Neural progenitor cell (in vitro differentiated cells): ENCODE results near the gene SPTBN1. TPM values are rescaled to one million over a fixed set of nuclear protein-coding genes. Genes with fewer than 3 reads are reported as not detected.

Experiments used
- DNase-seq: peaks from one replicate; pipeline ENCODE4 v3.0.0-alpha.2; 2016; ENCODE audit warnings: low spot score
- H2AFZ ChIP-seq: fragments of 200-600 bp; sonication (generic); replicated peaks from 2 replicates; pipeline ENCODE4 v1.6.1; 2016; ENCODE audit warnings: antibody characterized with exemption
- H3F3A ChIP-seq: fragments of 200-600 bp; sonication (generic); 2 replicates; pipeline ENCODE4 v1.6.1; 2016; ENCODE audit warnings: antibody characterized with exemption, low read depth
- H3K27ac ChIP-seq: fragments of 200-600 bp; sonication (generic); 2 replicates; pipeline ENCODE4 v1.5.1; 2016; ENCODE audit warnings: mild to moderate bottlenecking
- H3K27me3 ChIP-seq: fragments of 200-600 bp; sonication (generic); 2 replicates; pipeline ENCODE4 v1.6.1; 2016; ENCODE audit warnings: mild to moderate bottlenecking, moderate library complexity
- H3K36me3 ChIP-seq: fragments of 200-600 bp; sonication (generic); 2 replicates; pipeline ENCODE4 v1.5.1; 2016
- H3K4me1 ChIP-seq: fragments of 200-600 bp; sonication (generic); 2 replicates; pipeline ENCODE4 v1.6.1; 2016; ENCODE audit warnings: mixed run types
- H3K4me2 ChIP-seq: fragments of 200-600 bp; sonication (generic); 2 replicates; pipeline ENCODE4 v1.6.1; 2016
- H3K4me3 ChIP-seq: fragments of 200-600 bp; sonication (generic); 2 replicates; pipeline ENCODE4 v1.5.1; 2016
- H3K79me2 ChIP-seq: fragments of 200-600 bp; sonication (generic); 2 replicates; pipeline ENCODE4 v1.6.1; 2016; ENCODE audit warnings: low read depth
- H3K9ac ChIP-seq: fragments of 200-600 bp; sonication (generic); 2 replicates; pipeline ENCODE4 v1.6.1; 2016
- H3K9me3 ChIP-seq: fragments of 200-600 bp; sonication (generic); 2 replicates; pipeline ENCODE4 v1.5.1; 2016; ENCODE audit warnings: low read depth
- H4K20me1 ChIP-seq: fragments of 200-600 bp; sonication (generic); 2 replicates; pipeline ENCODE4 v1.6.1; 2016; ENCODE audit warnings: low read depth
- H3K27ac Mint-ChIP-seq: 3 replicates; pipeline ENCODE4 v1.8.0; 2021; ENCODE audit warnings: mixed read lengths
- H3K27me3 Mint-ChIP-seq: 2 replicates; pipeline ENCODE4 v1.8.0; 2022; ENCODE audit warnings: low read depth, mild to moderate bottlenecking, inconsistent platforms, moderate library complexity, mixed read lengths; ENCODE audit not compliant: insufficient read depth
- H3K36me3 Mint-ChIP-seq: 3 replicates; pipeline ENCODE4 v1.8.0; 2021; ENCODE audit warnings: mixed read lengths
- H3K4me1 Mint-ChIP-seq: 3 replicates; pipeline ENCODE4 v1.8.0; 2021; ENCODE audit warnings: mixed read lengths
- H3K4me3 Mint-ChIP-seq: 3 replicates; pipeline ENCODE4 v1.8.0; 2021; ENCODE audit warnings: mild to moderate bottlenecking, moderate library complexity, mixed read lengths
- H3K9me3 Mint-ChIP-seq: 3 replicates; pipeline ENCODE4 v1.8.0; 2020; ENCODE audit warnings: mixed read lengths
- CTCF ChIP-seq: fragments of 200-600 bp; sonication (generic); IDR thresholded peaks from 2 replicates; pipeline ENCODE4 v1.5.1; 2017; ENCODE audit warnings: antibody characterized with exemption, mild to moderate bottlenecking
- EZH2 ChIP-seq: fragments of 200-600 bp; sonication (generic); IDR thresholded peaks from 2 replicates; pipeline ENCODE4 v1.6.1; 2017; ENCODE audit warnings: antibody characterized with exemption, mild to moderate bottlenecking, moderate library complexity
- EZH2phosphoT487 ChIP-seq: fragments of 200-600 bp; sonication (generic); IDR thresholded peaks from 2 replicates; pipeline ENCODE4 v1.6.1; 2017; ENCODE audit warnings: antibody characterized with exemption
- total RNA-seq: library from RNA; depleted of rRNA; stranded (reverse); fragments of >200 nt; gene quantifications from 2 replicates; pipeline ENCODE4 v1.2.3, GENCODE V29; 2015; ENCODE audit warnings: low replicate concordance

Gene SPTBN1
- total RNA-seq, 1 donor from 2014 or later: 94.2 TPM

- Histone ChIP-seq H3K36me3 (no peaks in the 10 kb centered on the region), H3K9me3 (no peaks in the 10 kb centered on the region), H3K4me3 (no peak overlapping the region), H3F3A (no peaks in the 10 kb centered on the region), H4K20me1 (peaks cover 92% of the 10 kb centered on the region), H3K27ac (no peak overlapping the region), H3K27me3 (no peaks in the 10 kb centered on the region), H3K4me2 (no peak overlapping the region), H3K4me1 (peaks cover 18% of the 10 kb centered on the region), H3K9ac (no peak overlapping the region), H2AFZ (no peak overlapping the region), H3K79me2 (peaks cover 99% of the 10 kb centered on the region)
- Mint-ChIP-seq H3K36me3 (peaks cover 2% of the 10 kb centered on the region), H3K27ac (no peak overlapping the region), H3K27me3 (no peaks in the 10 kb centered on the region), H3K4me3 (no peak overlapping the region), H3K4me1 (peaks cover 36% of the 10 kb centered on the region), H3K9me3 (no peaks in the 10 kb centered on the region)
- no peak for TF ChIP-seq EZH2
- TF ChIP-seq CTCF: no peak
- no peak for TF ChIP-seq EZH2phosphoT487
- DNase-seq: no peak
Measured at GRCh38 chr2:54582987-54583386, 126.9 kb downstream of the SPTBN1 start.

- peaks cover 25% of the 10 kb centered on the region for H3K4me1 Mint-ChIP-seq
- no peaks in the 10 kb centered on the region for H3F3A ChIP-seq
- peaks cover 81% of the 10 kb centered on the region for H4K20me1 ChIP-seq
- H3K4me1 ChIP-seq: peaks cover 10% of the 10 kb centered on the region
- H3K27ac ChIP-seq: no peak overlapping the region
- H3K27ac Mint-ChIP-seq: no peak overlapping the region
- no peaks in the 10 kb centered on the region for H3K27me3 Mint-ChIP-seq
- no peak overlapping the region for H3K4me3 ChIP-seq
- H3K4me3 Mint-ChIP-seq: no peak overlapping the region
- TF ChIP-seq CTCF (no peak), EZH2phosphoT487 (no peak), EZH2 (no peak)
- no peak overlapping the region for H3K4me2 ChIP-seq
- H3K9me3 Mint-ChIP-seq: no peaks in the 10 kb centered on the region
- H3K79me2 ChIP-seq: peaks cover 96% of the 10 kb centered on the region
- H3K36me3 Mint-ChIP-seq: peaks cover 2% of the 10 kb centered on the region
- no peaks in the 10 kb centered on the region for H3K27me3 ChIP-seq
- no peak for DNase-seq
- H3K36me3 ChIP-seq: no peaks in the 10 kb centered on the region
- no peaks in the 10 kb centered on the region for H3K9me3 ChIP-seq
- H2AFZ ChIP-seq: no peak overlapping the region
- H3K9ac ChIP-seq: no peak overlapping the region
Measured at GRCh38 chr2:54584598-54584997, 128.5 kb downstream of the SPTBN1 start.

DNA sequence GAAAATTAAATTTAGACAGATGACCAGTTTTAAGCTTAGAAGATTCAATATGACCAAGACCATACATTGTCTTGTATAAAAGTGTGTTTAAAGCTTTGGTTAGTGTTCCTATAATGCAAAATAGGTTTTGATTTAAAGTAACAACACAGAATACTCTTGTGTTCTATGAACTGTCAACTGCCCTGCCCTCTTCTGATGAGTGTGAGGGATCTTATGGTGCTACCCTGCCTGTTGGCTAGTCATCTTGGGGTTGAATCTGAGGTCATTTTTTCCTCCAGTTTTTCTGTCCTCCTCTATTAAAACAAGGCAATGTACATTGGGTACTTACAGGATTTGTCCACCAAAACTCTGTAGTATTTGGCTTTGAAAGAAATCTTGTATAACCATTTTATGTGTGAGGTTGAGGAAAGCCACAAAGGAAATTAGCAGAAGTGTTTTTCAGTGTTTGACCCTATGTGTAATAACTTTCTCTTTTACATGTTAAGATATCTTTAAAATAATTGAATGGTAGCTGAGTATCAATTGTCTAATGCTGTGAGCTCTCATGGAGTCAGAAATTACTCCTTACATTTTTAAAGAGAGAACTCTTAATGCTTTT lies 129.1 kb downstream of the SPTBN1 start:
- Histone ChIP-seq H3K9me3 (no peaks in the 10 kb centered on the region), H3K9ac (no peak overlapping the region), H3K27me3 (no peaks in the 10 kb centered on the region), H3F3A (no peaks in the 10 kb centered on the region), H3K4me3 (no peak overlapping the region), H3K36me3 (no peaks in the 10 kb centered on the region), H3K4me2 (no peak overlapping the region), H2AFZ (no peak overlapping the region), H4K20me1 (peaks cover 78% of the 10 kb centered on the region), H3K27ac (no peak overlapping the region), H3K4me1 (peaks cover 7% of the 10 kb centered on the region), H3K79me2 (peaks cover 95% of the 10 kb centered on the region)
- no peak for TF ChIP-seq CTCF
- TF ChIP-seq EZH2: no peak
- no peak for TF ChIP-seq EZH2phosphoT487
- no peak for DNase-seq
- Mint-ChIP-seq H3K36me3 (peaks cover 2% of the 10 kb centered on the region), H3K4me1 (peaks cover 20% of the 10 kb centered on the region), H3K4me3 (no peak overlapping the region), H3K27me3 (no peaks in the 10 kb centered on the region), H3K9me3 (no peaks in the 10 kb centered on the region), H3K27ac (no peak overlapping the region)
